HG03039 (cell line): ENCODE data around the gene ZNF473.
"Not testable (repeated sequence)": the region's sequence is repeated elsewhere in the genome, so short reads cannot be mapped to it uniquely, and the experiment has no call there.

ENCODE experiments used
- ATAC-seq: cut with Tn5 transposase; IDR thresholded peaks from one replicate; pipeline ENCODE4 v1.9.1; 2021; ENCODE audit warnings: mild to moderate bottlenecking, moderate library complexity; ENCODE audit not compliant: unreplicated experiment

Gene ZNF473

DNA sequence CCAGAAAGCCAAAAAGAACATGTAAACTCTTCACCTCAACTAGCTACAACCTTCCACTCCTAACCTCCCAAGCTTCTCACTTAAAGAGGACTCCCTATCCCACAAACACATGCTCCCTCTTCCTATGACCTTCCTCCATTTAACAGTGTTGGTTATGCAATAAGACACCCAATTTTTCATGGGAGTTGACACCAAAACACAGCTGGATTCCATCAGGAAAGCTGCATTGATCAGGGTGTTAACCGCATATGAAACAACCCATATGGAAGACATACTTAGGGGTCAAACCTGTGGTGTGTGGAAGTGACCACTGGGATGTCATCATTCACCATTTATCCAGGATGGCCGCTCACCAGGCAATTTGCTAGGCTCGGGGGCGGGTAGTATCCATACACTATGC is 21.9 kb downstream of the ZNF473 start:
- ATAC-seq, result no peak

DNA sequence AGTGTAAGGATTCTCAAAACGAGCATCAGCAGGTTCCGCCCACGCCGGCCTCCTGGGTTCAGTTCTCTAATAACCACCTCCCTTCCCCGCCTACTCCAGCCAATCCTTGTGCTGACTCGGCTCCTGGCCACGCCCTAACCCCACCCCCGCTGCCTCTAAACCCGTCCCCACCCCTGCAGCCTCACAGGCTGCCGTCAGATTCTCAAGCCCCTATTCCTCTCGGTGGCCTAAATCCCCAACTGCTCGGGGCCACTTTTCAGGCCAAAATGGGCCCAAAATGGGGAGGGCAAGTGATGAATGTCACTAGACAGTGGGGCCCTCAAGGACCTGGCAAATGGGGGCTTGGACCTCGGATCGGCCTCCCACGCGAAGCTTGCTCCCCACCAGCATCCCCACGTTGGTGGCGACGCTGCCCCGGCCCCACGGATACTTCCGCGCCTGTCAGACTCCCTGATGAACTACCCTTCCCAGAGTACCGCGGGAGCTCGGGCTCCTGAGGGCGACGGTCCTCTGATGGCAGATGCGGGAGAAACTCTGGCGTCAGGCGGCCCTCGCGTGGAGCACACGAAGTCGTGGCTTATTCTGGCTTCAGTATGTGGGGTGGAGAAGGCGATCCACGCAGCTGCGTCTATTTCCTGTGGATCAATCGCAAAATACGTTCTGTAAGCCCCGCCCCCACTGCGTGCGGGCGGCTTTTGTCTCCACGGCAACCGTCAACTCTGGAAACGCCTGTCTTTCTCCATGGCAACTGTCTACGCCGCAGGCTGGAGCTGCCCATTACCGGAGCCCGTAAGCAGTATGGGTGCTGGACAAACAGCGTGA is 24.8 kb downstream of the ZNF473 start:
- no peak for ATAC-seq

DNA sequence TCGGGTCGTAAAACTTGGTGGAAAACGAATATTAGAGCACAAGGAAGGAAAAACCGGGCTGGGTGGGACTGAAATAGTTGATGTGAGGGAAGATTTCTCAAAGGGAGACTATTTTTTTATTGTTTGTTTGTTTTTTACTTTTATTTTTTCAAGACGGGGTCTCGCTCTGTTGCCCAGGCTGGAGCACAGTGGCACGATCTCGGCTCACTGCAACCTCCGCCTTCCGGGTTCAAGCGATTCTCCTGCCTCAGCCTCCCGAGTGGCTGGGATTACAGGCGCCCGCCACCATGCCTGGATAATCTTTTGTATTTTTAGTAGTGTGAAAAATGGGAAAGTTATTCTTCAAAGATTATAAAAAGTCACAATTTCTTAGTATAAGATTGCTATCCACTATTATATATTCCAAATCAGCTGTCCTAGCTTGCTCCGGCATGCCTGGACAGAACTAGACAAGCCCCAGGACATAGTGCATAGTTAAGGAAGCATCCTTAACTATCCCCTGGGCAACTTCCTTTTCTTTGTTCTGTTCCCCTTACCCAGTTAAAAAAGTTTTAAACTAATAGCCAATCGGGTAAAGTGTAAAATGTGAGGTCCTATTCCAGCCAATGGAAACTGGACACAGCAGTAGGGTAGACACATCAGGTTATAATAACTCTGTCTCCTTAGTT is 25.6 kb downstream of the ZNF473 start:
- ATAC-seq, result not testable (repeated sequence)

DNA sequence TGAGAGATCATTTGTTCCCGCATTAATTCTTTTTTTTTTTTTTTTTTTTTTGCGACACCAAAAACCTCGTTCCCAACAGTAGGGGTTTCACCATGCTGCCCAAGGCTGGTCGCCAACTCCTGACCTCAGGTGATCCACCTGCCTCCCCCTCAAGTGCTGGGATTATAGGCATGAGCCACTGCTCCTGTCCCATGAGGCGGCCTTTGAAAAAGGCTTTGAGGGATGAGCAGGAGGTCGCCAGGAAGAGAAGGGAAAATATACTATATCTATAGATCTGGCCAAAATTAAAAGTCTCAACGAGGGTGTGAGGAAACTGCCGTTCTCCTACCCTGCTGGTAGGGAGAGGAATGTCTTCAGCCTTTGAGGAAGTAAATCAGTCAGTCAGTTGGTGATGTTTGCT is 26.2 kb downstream of the ZNF473 start:
- ATAC-seq, result no peak

DNA sequence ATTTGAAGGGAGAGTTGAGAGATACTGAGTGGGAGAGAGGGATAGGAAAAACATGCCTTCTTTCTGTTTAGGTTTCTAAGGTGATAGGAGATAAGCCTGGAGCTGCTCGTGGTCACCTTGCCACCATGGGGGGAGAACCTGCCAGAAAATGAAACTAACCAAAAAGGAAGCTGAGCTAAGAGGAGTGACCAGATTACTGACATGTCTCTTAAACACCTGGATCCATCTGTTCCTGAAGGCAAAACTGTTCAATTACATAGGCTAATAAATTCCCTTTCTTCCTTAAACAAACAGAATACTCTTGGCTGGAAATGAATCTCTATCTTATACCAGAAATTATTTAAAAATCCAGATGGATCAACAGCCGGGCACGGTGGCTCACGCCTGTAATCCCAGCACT is 27.3 kb downstream of the ZNF473 start:
- ATAC-seq, result no peak

DNA sequence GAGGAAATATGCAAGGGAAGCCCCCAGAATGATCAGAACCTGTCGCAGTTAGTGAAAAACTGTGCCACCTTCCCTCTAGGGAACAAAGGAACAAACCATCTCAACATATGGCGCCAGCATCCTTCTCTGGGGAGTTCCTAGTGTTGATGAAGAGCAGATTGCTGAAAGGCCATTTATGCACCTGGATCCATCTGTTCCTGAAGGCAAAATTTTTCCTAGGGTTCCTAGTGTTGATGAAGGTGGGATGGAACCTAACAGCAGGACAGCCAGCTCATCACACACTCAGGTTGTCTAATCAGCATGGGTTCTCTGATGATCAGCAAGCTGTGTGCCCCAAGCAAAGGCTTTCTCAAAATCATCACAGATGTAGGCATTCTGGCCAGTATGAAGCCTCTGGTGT is 32.6 kb downstream of the ZNF473 start:
- ATAC-seq, result no peak

DNA sequence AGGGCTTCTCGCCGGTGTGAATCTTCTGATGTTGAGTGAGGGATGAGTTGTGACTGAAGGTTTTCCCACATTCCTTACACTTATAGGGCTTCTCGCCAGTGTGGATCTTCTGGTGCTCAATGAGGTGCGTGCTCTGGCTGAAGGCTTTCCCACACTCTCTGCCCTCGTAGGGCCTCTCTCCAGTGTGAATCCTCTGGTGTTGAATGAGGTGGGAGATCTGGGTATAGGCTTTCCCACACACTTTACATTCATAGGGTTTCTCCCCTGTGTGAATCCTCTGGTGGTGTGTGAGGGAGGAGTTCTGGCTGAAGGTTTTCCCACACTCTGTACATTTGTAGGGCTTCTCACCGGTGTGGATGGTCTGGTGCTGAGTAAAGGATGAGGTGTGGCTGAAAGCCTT is 33.2 kb downstream of the ZNF473 start:
- ATAC-seq, result no peak

DNA sequence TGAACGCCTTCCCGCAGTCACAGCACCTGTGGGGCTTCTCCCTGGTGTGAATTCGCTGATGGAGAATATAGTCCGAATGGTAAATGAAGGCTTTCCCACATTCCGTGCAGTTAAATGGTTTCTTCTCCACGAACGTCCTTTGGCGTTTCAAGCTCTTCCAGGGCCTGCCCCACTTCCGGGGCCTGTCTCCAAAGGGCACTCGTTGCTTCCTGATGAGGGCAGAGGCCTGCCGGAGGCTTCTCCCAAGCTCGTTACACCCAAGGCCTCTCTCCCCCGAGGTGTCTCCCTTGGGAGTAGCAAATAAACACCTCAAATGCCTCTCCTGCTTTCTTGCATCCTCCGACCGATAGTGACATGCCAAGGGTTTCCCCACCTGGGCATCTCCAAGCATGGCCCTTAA is 34.3 kb downstream of the ZNF473 start:
- no peak for ATAC-seq

DNA sequence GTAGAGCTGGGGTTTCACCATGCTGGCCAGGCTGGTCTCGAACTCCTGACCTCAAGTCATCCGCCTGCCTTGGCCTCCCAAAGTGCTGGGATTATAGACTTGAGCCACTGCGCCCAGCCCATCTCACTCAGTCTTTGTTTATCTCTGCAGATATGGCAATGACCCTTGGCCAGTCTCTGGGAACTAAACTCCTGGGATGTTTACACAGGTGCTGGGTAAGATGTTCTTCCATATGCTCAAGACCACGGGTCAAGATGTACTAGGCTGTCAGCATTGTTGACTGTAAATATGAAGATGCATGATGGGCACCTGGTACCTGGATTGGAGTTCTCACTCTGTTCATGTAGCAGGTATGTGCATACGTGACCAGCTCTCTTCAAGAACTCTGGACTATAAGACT is 35.8 kb downstream of the ZNF473 start:
- ATAC-seq, result no peak

DNA sequence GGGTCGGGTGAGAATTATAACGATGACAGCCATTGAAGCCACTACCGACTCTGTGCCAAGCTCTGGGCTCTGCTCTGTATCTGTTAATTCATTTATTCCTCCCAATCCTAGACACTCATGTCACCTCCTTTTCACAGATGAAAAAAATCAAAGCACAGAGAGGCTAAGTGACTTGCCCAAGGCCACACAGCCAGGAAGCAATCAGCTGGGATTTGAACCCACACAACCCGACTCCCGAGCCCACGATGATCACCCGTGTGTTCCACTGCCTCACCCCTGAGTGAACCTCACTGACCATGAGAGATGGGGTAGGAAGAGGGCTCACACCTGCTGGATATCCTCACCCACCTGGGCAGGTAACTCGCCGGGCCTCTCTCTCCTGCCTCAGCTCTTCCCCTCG is 40.1 kb downstream of the ZNF473 start:
- no peak for ATAC-seq

DNA sequence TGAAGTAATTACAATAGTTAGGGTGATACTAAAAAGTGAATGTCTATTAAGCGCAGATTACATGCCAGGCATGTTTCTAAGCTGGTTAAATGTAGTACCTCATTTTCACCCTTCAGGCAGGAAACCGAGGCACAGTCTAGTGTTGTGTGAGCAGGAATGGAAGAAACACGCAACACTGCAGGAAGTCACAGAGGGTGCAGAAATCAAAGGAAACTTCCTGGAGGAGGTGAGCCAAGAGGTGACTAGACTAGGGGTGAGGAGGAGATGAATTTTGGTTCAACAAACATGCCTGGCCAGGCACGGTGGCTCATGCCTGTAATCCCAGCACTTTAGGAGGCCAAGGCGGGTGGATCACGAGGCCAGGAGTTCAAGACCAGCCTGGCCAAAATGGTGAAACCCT is 41.8 kb downstream of the ZNF473 start:
- ATAC-seq, result no peak

DNA sequence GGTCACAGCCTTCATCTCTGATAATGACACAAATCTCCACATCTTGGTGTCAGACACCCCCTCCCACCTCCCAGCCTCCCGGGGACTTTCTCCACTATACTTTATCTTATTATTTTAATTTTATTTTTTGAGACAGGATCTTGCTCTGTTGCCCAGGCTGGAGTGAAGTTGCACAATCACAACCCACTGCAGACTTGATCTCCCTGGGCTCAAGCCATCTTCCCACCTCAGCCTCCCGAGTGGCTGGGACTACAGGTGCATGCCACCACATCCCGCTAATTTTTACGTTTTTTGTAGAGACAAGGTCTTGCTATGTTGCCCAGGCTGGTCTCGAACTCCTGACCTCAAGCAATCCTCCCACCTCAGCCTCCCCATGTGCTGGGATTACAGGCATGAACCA is 42.6 kb downstream of the ZNF473 start:
- not testable (repeated sequence) for ATAC-seq

DNA sequence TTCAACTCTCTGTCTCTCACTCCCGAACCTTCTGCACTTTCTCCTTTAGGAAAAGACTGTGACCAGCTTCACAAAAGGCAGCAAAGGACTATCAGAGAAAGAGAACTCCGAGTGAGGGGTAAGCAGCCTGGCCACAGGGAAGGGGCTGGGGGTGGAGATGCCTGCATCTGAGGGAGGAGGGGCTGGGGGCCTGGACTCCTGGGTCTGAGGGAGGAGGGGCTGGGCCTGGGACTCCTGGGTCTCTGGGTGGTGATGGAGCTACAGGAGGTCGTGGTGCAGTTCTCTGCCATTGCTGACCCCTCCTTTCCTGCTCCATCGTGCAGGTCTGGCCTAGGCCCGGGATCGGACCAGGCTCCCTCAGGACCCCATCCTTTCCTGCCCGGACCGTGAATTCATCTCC is 49.3 kb downstream of the ZNF473 start:
- ATAC-seq, result not testable (repeated sequence)

DNA sequence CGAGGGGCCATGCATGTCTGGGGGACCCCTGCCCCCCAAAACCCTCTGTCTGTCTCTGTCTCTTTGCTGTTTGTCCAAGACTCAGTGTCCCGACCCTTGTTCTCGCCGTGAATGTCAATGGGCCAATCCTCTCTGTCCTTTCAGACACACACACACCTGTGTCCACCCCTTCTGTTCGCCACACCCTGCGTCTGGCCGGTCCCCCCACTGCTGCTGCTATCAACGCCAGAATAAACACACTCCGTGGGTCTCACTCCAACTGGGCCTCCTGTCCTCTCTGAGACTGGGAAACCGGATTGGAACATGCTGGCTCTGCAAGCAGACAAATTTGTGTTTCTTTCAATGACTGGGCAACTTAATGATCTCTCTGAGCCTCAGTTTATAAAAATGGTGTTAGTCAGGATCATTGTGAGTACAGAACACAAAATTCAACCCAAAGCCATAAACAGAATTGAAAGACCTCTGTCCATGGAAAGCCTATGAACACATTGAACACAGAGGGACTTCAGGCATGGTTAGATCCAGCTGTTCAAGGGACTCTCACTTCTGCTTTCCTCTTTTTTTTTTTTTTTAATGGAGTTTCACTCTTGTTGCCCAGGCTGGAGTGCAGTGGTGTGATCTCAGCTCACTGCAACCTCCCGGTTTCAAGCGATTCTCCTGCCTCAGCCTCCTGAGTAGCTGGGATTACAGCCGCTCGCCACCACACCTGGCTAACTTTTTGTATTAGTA is 50.0 kb downstream of the ZNF473 start:
- ATAC-seq, result not testable (repeated sequence)

DNA sequence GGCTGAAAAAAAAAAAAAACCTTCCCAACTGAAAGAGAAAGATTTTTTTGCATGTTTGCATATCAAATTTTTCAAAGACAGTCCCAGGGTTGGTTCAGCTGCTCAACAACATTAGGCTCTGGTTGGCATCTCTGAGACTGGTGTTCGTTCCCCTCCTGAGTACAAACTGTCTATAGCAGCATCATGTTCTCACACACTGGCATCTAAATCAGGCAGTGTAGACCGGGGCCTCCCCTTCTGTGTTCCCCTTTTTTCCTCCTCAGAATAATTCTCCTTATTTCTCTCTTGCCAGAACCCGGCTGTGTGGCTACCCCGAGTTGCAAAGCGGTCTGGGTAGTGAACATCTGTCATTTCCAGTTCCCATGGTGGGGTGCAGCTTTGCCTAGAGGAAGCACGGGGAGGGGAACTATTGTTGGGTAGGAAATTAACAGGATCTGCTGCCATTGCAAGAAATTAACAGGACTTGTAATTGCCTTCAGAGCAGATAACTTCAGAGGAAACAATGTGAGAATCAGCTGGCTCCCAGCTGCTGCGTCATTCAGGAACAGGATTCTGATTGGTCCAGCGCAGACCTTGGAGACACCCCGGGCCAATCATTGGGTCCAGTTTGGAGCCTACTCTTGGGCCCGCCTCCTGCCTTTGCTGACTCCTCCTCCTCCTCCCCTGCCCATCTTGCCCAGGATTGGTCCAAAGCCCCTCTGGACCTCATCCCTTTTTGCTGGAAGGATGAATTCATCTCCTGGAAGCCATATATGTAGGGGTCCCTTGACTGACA is 51.0 kb downstream of the ZNF473 start:
- ATAC-seq, result not testable (repeated sequence)

DNA sequence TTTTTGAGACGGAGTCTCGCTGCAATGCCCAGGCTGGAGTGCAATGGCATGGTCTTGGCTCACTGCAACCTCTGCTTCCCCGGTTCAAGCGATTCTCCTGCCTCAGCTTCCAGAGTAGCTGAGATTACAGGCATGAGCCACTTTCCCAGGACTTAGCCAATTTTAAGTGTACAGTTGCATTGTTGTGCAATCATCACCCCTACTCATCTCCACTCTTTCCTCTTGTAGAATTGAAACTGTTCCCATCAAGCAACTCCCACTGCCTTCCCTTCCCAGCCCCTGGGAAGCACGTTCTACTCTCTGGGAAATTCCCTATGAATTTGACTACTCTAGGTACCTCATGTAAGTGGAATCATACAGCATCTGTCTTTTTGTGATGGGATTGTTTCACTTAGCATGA is 53.2 kb downstream of the ZNF473 start:
- not testable (repeated sequence) for ATAC-seq

DNA sequence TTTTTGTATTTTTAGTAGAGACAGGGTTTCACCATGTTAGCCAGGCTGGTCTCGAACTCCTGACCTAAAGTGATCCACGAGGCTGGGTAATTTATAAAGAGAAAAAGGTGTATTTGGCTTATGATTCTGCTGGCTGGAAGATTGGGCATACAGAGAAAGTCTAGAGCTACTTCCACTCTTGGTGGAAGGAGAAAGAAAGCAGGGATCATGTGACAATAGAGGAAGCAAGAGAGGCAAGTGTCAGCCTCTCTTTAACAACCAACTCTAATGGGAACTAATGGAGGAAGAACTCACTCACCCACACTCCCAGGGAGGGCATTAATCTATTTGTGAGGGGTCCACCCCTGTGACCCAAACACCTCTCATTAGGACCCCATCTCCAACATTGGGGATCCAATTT is 58.6 kb downstream of the ZNF473 start:
- not testable (repeated sequence) for ATAC-seq

DNA sequence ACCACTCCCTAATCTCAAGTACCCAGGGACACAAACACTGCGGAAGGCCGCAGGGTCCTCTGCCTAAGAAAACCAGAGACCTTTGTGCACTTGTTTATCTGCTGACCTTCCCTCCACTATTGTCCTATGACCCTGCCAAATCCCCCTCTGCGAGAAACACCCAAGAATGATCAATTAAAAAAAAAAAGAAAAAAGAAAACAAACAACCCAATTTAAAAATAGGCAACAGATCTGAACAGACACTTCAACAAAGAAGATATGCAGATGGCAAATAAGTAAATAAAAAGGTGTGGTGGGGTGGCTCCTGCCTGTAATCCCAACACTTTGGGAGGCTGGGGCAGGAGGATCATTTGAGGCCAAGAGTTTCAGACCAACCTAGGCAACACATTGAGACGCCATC is 61.3 kb downstream of the ZNF473 start:
- ATAC-seq, result not testable (repeated sequence)

DNA sequence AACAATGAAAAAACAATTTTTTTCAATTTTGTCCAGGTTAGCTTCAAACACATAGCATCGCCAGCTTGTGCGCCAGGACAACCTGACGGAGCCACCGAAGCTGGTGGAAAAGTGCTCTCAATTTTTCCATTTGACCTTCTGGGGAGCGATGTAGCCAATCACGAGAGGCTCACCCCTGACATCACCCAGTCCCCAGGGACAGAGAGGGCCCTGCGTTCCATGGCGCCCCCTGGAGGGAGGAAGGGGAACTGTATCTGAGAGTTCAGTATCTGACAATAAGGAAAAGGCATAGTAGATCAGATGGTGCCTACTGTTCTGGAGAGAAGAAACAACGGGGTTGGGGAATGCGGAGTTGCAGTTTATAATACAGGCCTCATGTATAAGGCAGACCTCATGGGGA is 64.9 kb downstream of the ZNF473 start:
- ATAC-seq, result not testable (repeated sequence)

DNA sequence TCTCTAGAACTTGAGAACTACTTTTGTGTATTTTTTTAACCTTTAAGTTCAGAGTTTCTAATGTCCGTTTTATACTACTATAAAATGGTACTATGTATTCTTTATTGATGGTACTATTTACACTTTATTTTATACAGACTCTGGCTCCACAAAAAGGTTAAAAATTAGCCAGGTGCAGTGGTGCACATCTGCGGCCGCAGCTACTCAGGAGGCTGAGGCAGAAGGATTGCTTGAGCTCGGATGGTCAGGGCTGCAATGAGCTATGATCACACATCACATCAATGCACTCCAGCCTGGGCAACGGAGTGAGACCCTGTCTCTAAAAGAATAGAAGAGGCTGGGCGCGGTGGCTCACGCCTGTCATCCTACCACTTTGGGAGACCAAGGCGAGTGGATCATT is 66.0 kb downstream of the ZNF473 start:
- ATAC-seq, result not testable (repeated sequence)

DNA sequence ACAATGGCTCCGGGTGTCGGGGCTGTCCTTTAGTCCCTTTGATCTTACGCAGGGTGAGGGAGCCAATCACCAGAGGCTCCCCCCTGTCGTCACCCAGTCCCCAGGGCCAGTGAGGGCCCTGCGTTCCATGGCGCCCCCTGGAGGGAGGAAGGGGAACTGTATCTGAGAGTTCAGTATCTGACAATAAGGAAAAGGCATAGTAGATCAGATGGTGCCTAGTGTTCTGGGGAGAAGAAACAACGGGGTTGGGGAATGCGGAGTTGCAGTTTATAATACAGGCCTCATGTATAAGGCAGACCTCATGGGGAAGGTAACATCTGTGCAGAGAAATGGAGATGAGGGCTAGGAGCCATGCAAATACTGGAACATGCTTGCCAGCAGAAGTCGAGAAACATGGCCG is 66.8 kb downstream of the ZNF473 start:
- not testable (repeated sequence) for ATAC-seq
